MM.1S (cell line): Measurements from ENCODE around the gene MPC2.
A peak's percentile ranks its signal among the peaks of the same experiment; 100 is the strongest.

Experiments
- DNase-seq: peaks from one replicate; pipeline ENCODE4 v3.0.0-alpha.2; 2015
- H2AFZ ChIP-seq: fragments of 300-600 bp; sonication (generic); 2 replicates; pipeline ENCODE4 v1.6.0; 2016; ENCODE audit warnings: antibody characterized with exemption, low read length
- H3F3A ChIP-seq: fragments of 300-600 bp; sonication (generic); 2 replicates; pipeline ENCODE4 v1.6.1; 2016; ENCODE audit warnings: mild to moderate bottlenecking, antibody characterized with exemption, low read length, moderate library complexity, mixed read lengths; ENCODE audit not compliant: insufficient read depth
- H3K27ac ChIP-seq: fragments of 300-600 bp; sonication (generic); 2 replicates; pipeline ENCODE4 v1.5.1; 2016; ENCODE audit warnings: mild to moderate bottlenecking, low read length
- H3K27me3 ChIP-seq: fragments of 300-600 bp; sonication (generic); replicated peaks from 2 replicates; pipeline ENCODE4 v1.6.0; 2016; ENCODE audit warnings: low read length; ENCODE audit not compliant: insufficient read depth
- H3K36me3 ChIP-seq: fragments of 300-600 bp; sonication (generic); replicated peaks from 2 replicates; pipeline ENCODE4 v1.6.1; 2016; ENCODE audit warnings: mild to moderate bottlenecking, low read length, mixed read lengths; ENCODE audit not compliant: insufficient read depth
- H3K4me1 ChIP-seq: fragments of 300-600 bp; sonication (generic); 2 replicates; pipeline ENCODE4 v1.6.1; 2016; ENCODE audit warnings: low read length, mixed read lengths
- H3K4me2 ChIP-seq: fragments of 300-600 bp; sonication (generic); 2 replicates; pipeline ENCODE4 v1.6.0; 2016; ENCODE audit warnings: low read depth, low read length
- H3K4me3 ChIP-seq: fragments of 300-600 bp; sonication (generic); 2 replicates; pipeline ENCODE4 v1.5.1; 2016; ENCODE audit warnings: low read length, mixed read lengths
- H3K79me2 ChIP-seq: fragments of 300-600 bp; sonication (generic); 2 replicates; pipeline ENCODE4 v1.6.1; 2016; ENCODE audit warnings: mixed run types, low read length, mixed read lengths
- H3K9ac ChIP-seq: fragments of 300-600 bp; sonication (generic); 2 replicates; pipeline ENCODE4 v1.6.1; 2016; ENCODE audit warnings: low read length, mixed read lengths
- H3K9me2 ChIP-seq: fragments of 300-600 bp; sonication (generic); replicated peaks from 2 replicates; pipeline ENCODE4 v1.6.1; 2016; ENCODE audit warnings: mild to moderate bottlenecking, low read length, mixed read lengths; ENCODE audit not compliant: insufficient read depth
- H3K9me3 ChIP-seq: fragments of 300-600 bp; sonication (generic); replicated peaks from 2 replicates; pipeline ENCODE4 v1.6.1; 2016; ENCODE audit warnings: mild to moderate bottlenecking, low read length, mixed read lengths; ENCODE audit not compliant: insufficient read depth
- H4K20me1 ChIP-seq: fragments of 300-600 bp; sonication (generic); 2 replicates; pipeline ENCODE4 v1.6.1; 2016; ENCODE audit warnings: mild to moderate bottlenecking, low read length, moderate library complexity, mixed read lengths; ENCODE audit not compliant: insufficient read depth
- EZH2 ChIP-seq: fragments of 300-600 bp; sonication (generic); optimal IDR thresholded peaks from 2 replicates; pipeline ENCODE3; 2017; ENCODE audit warnings: low read depth, mild to moderate bottlenecking, antibody characterized with exemption, low read length, mixed read lengths
- EZH2phosphoT487 ChIP-seq: fragments of 300-600 bp; sonication (generic); IDR thresholded peaks from 2 replicates; pipeline ENCODE4 v1.6.1; 2018; ENCODE audit warnings: antibody characterized with exemption, low read length
- TF ChIP-seq, protein P1 (sequence below): fragments of 300-600 bp; sonication (generic); IDR thresholded peaks from 2 replicates; pipeline ENCODE4 v1.5.1; 2016; ENCODE audit warnings: antibody characterized with exemption, low read length, mixed read lengths

Gene MPC2

DNA sequence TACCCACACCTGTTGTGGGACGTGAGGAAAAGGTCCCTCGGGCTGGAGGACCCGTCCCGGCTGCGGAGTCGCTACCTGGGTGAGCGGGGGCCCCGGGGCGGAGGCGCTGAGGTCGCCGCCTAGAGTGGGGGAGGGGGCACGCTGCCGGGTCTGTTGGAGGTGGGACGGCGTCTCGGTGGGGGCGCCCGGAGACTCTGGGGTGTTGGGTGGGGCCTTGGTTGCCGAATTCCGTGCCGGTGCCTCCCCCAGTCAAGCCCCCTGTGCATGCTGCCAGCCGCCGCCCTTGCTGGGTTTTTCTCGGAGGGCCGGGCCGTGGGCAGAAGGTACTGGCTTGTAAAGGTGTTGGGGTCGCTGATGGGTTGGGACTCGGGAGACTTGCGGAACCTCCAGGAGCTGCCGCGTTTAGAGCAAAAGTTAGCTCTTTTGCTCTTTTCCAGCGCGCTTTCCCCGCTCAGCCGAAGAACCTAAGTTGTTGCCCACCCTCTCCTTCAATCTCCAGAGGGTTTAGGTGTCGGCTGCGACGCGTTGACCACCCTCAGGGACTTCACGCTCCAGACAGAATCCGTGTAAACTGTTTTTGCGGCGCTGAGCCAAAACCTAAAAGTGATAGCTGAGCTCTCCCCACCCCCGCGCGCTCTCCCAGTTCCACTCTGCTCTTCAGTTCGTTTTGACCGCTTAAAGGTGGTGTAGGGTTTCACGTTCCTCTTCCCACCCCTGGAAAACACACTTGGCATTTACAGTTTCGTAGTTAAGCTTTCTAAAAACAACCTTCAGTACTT, at the start of gene MPC2:
MPC2 (minus strand) TSS at position 143 of the 779 bp plus-strand sequence. CDS start 1,231 bp downstream, outside the sequence.
- Histone ChIP-seq H3K36me3 (no peaks in the 10 kb centered on the region), H4K20me1 (no peaks in the 10 kb centered on the region), H3K9ac (peak within 1 kb of the TSS; percentile 91), H3K9me3 (no peaks in the 10 kb centered on the region), H3K4me2 (peak within 1 kb of the TSS; percentile 70), H3K4me1 (peaks cover 15% of the 10 kb centered on the region), H2AFZ (peak within 1 kb of the TSS; percentile 83), H3K4me3 (peak within 1 kb of the TSS; percentile 82), H3K79me2 (peaks cover 88% of the 10 kb centered on the region), H3F3A (peaks cover 26% of the 10 kb centered on the region), H3K9me2 (no peaks in the 10 kb centered on the region), H3K27ac (peak within 1 kb of the TSS; percentile 93), H3K27me3 (no peaks in the 10 kb centered on the region)
- DNase-seq: peak; percentile 74
- TF ChIP-seq, protein P1, sequence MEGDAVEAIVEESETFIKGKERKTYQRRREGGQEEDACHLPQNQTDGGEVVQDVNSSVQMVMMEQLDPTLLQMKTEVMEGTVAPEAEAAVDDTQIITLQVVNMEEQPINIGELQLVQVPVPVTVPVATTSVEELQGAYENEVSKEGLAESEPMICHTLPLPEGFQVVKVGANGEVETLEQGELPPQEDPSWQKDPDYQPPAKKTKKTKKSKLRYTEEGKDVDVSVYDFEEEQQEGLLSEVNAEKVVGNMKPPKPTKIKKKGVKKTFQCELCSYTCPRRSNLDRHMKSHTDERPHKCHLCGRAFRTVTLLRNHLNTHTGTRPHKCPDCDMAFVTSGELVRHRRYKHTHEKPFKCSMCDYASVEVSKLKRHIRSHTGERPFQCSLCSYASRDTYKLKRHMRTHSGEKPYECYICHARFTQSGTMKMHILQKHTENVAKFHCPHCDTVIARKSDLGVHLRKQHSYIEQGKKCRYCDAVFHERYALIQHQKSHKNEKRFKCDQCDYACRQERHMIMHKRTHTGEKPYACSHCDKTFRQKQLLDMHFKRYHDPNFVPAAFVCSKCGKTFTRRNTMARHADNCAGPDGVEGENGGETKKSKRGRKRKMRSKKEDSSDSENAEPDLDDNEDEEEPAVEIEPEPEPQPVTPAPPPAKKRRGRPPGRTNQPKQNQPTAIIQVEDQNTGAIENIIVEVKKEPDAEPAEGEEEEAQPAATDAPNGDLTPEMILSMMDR: no peak
- TF ChIP-seq EZH2: no peak
- no peak for TF ChIP-seq EZH2phosphoT487

DNA sequence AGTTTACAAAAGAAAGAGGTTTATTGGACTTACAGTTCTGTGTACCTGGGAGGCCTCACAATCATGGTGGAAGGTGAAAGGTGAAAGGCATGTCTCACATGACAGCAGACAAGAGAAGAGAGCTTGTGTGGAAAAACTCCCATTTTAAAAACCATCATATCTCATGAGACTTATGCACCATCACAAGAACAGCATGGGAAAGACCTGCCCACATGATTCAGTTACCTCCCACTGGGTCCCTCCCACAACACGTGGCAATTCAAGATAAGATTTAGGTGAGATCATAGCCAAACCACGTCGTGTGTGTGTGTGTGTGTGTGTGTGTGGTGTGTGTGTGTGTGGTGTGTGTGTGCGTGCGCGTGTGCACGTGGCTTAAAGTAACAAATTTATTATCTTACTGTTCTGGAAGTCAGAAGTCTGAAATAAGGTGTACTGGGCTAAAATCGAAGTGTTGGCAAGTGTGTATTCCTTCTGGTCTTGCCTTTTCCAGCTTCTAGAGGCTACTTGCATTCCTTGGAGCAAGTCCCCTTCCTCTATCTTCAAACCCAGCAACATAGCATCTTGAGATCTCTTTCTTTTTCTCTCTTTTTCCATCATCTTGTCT, 48.1 kb upstream of the MPC2 start:
- no peak overlapping the region for H3K9ac ChIP-seq
- H3K27me3 ChIP-seq: no peaks in the 10 kb centered on the region
- no peak overlapping the region for H3K4me3 ChIP-seq
- no peaks in the 10 kb centered on the region for H3K9me3 ChIP-seq
- no peaks in the 10 kb centered on the region for H3K4me1 ChIP-seq
- TF ChIP-seq EZH2phosphoT487 (no peak), EZH2 (no peak)
- TF ChIP-seq, protein P1: no peak
- H3F3A ChIP-seq: no peaks in the 10 kb centered on the region
- DNase-seq: no peak
- no peak overlapping the region for H3K27ac ChIP-seq
- no peaks in the 10 kb centered on the region for H3K79me2 ChIP-seq
- H2AFZ ChIP-seq: no peak overlapping the region
- no peak overlapping the region for H3K4me2 ChIP-seq
- no peaks in the 10 kb centered on the region for H3K36me3 ChIP-seq
- H4K20me1 ChIP-seq: no peaks in the 10 kb centered on the region
- H3K9me2 ChIP-seq: no peaks in the 10 kb centered on the region

DNA sequence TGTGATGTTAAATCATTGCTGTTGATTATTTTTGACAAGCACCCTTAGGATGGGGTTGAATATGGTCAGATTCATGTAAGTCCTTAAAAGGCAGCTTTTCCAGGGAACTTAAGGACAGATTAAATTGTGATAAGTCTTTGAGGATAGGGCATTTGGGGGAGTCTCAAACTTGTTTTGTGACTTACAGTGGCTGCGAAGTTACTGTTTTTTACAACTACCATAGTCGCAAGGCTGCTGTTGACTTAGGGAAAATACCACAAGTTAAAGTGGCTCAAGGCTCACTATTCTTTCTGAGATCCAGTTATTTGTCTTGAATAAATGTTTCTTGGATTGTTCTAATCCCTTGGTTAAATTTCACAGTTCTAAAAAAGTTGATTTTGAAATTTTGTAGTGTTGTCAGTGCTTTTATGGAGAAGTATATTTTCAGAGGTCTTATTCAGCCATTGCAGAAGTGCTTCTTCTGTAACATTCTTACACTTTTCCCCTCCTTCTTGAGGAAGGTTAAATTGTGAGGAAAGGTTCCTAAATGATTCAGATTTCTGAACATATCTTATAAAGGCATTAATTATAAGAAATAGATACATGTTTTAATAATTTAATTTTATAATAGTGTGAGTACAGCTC, 47.0 kb upstream of the MPC2 start:
- Histone ChIP-seq H3K9ac (no peak overlapping the region), H3K79me2 (no peaks in the 10 kb centered on the region), H3F3A (no peaks in the 10 kb centered on the region), H3K27me3 (no peaks in the 10 kb centered on the region), H3K4me2 (no peak overlapping the region), H3K4me3 (no peak overlapping the region), H4K20me1 (no peaks in the 10 kb centered on the region), H3K27ac (no peak overlapping the region), H3K9me3 (no peaks in the 10 kb centered on the region), H3K4me1 (no peaks in the 10 kb centered on the region), H3K9me2 (no peaks in the 10 kb centered on the region), H2AFZ (no peak overlapping the region), H3K36me3 (no peaks in the 10 kb centered on the region)
- no peak for DNase-seq
- TF ChIP-seq, protein P1: no peak
- TF ChIP-seq EZH2 (no peak), EZH2phosphoT487 (no peak)
